Measurements from ENCODE around the gene ITCH.

Gene ITCH

GRCh38 chr20:34543463-34544056, 180.5 kb downstream of the ITCH start:
- no peak for DNase-seq (ENCODE audit: extremely low read depth in 1 of 2, low read depth in 1 of 2)

- no peak for DNase-seq (ENCODE audit: extremely low read depth in 1 of 2, low read depth in 1 of 2)
Measured at GRCh38 chr20:34544109-34544796, 181.2 kb downstream of the ITCH start.

- no peak for DNase-seq (ENCODE audit: extremely low read depth in 1 of 2, low read depth in 1 of 2)
Measured at GRCh38 chr20:34546751-34547181, 183.7 kb downstream of the ITCH start.

GRCh38 chr20:34547844-34548613, 185.0 kb downstream of the ITCH start:
- DNase-seq (ENCODE audit: extremely low read depth in 1 of 2, low read depth in 1 of 2): no peak

GRCh38 chr20:34549291-34549928, 186.3 kb downstream of the ITCH start:
- no peak for DNase-seq (ENCODE audit: extremely low read depth in 1 of 2, low read depth in 1 of 2)

- DNase-seq (ENCODE audit: extremely low read depth in 1 of 2, low read depth in 1 of 2): no peak
Measured at GRCh38 chr20:34549929-34550305, 186.8 kb downstream of the ITCH start.

- DNase-seq (ENCODE audit: extremely low read depth in 1 of 2, low read depth in 1 of 2): no peak
Measured at GRCh38 chr20:34552569-34552968, 189.5 kb downstream of the ITCH start.

- DNase-seq (ENCODE audit: extremely low read depth in 1 of 2, low read depth in 1 of 2): no peak
Measured at GRCh38 chr20:34553366-34553867, 190.3 kb downstream of the ITCH start.

- DNase-seq (ENCODE audit: extremely low read depth in 1 of 2, low read depth in 1 of 2): no peak
Measured at GRCh38 chr20:34557936-34558319, 194.9 kb downstream of the ITCH start.

GRCh38 chr20:34558320-34559218, 195.5 kb downstream of the ITCH start, which contains the start of gene MAP1LC3A:
Gene MAP1LC3A (plus strand): TSS chr20:34558718. CDS start chr20:34558869, 151 bp downstream.
- peak; percentile 72 to 81 for DNase-seq (ENCODE audit: extremely low read depth in 1 of 2, low read depth in 1 of 2)

GRCh38 chr20:34559311-34560140, 196.5 kb downstream of the ITCH start:
- no peak for DNase-seq (ENCODE audit: extremely low read depth in 1 of 2, low read depth in 1 of 2)

GRCh38 chr20:34560141-34560523, 197.1 kb downstream of the ITCH start:
- DNase-seq (ENCODE audit: extremely low read depth in 1 of 2, low read depth in 1 of 2): no peak

- DNase-seq (ENCODE audit: extremely low read depth in 1 of 2, low read depth in 1 of 2): no peak
Measured at GRCh38 chr20:34560614-34561013, 197.5 kb downstream of the ITCH start.
